IPS DF 4.7 (cell line): ENCODE measurements around the gene ZFHX2.

Source experiments
- DNase-seq: peaks from one replicate; pipeline ENCODE4 v3.0.0-alpha.2; 2013; ENCODE audit warnings: low spot score; ENCODE audit errors: extremely low read depth

The ZFHX2 gene

DNA sequence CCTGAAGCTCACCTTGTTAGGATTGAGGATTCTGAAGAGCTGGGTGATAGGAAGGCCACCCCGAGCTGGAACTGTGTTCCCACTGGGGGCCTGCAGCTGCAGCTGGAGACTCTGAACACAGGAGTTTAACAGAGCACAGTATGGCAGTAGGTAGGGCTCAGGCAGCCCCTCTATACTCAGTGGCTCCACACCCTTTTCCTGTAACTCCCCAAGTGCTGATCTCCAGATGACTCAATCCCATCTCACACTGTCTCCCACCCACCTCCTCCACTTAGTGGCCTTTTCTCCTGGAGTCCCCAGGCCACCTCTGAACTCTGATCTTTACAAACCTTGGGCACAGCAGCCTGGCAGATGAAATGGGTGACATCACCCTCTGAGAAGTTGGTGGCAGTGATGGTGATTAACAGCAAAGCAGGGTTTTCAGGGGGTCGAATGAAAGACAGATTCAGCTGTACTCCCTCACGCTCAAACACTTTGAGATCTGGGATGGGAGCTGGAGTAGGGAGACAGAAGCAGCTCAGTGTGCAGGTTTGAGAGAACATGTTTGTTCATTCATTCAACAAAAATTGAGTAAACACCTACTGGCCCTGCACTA lies 8.5 kb upstream of the ZFHX2 start:
- DNase-seq = no peak

DNA sequence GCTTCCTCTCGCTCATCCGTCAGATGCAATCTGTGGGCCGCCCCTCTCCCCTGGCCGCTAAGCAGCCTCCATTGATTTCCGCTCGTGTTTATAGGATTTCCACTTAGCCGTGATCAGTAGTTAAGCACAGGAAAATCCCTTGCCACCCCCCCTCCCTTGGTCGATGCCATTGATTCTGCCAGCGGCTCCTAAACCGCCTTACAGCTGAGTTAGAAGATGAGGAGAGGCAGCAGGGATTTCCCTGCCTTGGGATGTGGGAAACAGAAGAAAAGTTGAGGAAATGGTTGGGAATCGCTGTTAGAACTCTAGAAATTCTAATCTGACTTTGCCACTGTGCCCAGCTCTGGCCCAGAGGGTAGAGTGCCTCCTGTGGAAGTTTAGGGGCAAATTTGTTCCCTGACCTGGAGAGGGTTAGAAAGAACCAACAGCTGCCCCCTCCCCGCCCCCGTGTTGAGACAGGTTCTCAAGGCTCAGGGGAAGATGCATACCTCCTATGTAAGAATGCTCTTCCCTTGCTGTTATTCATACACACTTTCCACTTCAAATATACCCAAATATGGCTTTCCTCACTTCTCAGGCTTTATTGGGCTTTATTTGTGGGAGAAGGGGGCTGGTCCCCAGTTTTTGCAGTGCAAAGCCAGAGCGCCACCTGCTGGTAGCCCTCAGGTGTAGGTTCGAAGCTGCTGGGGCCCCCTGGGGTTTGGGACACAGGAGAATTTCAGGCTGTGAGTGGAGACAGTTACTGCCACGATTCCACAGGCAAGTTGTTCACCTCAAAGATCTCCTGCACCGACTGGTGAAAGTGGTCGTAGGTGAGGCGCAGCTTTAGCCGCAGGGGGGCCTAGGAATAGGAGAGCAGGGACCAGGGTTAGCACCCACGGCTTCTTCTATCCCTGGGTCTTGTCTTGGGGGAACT lies 7.7 kb upstream of the ZFHX2 start:
- DNase-seq = no peak

DNA sequence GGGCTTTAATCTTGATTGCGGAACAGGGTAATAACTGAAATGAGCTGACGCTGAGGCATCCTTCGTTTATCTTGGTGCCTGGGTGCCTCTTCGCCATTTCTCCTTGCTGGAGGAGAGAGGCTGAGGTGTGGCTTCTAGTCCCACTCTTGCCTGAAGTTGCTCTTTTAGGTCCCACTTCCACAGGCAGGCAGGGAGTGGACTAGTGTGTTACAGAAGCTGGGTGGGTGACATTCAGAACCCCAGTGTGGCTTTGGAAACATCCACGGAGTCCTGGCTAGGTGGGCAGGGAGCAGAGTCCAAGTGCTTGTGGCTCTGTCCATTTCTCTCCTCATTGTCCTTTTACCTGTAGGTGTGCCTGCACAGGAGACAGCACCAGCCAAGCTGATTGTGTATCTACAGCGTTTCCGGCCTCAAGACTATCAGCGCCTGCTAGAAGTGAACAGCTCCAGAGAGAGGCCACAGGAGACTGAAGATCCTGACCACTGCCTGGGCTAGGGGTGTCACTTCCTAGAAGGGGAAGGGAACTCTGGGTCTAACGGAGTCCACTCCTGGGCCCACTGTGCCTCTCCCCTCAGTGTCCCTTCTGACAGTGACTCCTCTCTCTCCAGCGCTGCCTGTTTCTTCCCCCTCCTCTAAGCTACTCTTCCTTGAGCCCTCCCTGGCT lies 6.9 kb upstream of the ZFHX2 start:
- no peak for DNase-seq

DNA sequence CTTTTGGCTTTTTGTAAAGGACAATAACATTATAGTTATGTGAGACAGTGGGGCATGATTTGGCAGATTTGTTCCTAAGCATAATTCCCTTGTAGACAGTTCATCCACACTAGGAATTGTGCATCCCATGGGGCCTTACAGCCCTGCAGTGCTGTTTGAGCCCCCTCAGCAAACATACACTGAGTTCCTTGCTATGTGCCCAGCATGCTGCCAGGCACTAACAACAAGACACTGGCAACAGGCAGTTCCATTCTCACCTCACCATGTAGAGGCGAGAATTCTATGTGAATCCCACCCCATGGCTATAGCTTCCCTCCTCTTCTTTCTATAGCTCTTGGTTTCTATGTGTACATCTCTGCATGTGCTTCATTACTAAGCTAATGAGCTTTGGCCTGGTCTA lies 6.4 kb upstream of the ZFHX2 start:
- DNase-seq = no peak

DNA sequence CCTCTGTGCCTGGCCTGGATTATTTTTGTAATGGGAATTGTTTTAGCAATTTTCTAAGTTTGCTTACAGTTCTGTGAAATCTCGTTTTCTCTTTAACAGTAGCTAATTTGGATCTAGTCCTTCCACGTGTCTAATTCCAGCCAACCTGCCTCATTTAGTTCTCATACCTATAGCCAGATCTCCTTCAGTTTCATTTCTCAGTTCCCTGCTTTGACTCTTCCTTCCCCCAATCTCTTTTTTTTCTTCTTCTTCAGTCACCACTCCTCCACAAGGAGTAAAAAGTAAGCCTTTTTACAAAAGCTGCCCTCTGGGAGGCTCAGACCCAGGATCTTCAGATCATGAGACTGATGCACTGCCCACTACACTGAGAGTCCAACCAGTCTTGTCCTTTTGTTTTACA lies 6.0 kb upstream of the ZFHX2 start:
- no peak for DNase-seq

DNA sequence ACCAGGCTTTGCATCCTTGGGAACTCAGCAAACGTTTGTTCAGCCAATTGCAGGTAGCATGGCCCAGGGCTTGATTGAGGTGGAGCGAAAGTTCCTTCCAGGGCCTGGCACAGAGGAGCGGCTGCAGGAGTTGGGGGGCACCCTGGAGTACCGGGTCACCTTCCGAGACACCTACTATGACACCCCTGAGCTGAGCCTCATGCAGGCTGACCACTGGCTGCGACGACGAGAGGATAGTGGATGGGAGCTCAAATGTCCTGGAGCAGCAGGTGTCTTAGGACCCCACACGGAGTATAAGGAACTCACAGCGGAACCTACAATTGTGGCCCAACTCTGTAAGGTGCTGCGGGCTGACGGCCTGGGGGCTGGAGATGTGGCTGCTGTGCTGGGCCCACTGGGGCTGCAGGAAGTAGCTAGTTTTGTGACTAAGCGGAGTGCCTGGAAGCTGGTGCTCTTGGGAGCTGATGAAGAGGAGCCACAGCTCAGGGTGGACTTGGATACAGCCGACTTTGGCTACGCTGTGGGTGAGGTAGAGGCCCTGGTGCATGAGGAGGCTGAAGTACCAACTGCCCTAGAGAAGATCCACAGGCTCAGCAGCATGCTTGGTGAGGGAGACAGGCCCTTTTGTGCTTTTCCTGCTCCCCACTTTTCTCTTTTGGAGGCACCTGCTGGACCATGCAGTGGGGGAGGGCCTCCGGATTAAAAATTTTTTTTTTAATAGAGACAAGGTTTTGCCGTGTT lies 5.3 kb upstream of the ZFHX2 start:
- DNase-seq = no peak

DNA sequence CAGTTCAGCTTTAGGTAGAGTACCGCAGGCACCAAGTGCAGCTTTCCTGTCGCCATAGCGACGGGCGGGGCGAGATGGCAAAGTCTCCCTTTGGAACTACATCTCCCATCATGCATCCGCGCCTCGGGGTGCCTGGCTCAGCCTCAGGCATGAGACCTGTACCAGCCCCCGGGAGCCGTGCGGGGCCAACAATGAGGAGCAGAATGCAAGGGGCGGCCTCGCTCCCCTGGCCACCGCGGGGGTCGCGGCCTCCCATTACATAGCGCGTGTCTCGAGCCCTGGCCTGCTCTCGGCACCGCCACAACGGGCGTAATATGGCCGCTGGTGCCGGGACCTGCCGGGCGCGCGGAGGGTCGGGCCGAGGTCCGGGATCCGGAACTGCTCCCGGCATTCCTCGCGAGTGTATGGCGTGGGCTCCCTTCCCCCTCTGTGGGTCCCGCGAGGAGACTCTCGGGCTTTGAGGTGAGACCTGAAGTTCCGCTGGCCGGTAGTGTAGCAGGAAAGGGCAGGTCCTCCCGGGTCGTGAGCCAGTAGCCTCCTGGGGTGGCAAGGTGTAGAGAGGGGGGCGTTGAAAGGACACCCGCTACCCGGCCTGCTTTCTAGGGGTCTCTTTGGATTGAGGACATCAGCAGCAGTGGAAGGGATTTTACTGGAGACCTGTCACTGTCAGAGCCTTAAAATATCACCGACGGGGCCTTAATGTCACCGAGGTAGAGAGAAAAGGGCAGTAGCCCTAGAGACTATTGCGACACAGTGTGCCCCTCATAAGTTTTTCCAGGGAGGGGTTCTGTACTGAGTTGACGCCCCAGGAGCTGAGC lies 4.5 kb upstream of the ZFHX2 start, which contains the start of gene THTPA:
Gene THTPA, plus strand, starts transcription at position 390 of the 818 bp plus-strand sequence. CDS start 487 bp downstream, outside the sequence.
- no peak for DNase-seq

DNA sequence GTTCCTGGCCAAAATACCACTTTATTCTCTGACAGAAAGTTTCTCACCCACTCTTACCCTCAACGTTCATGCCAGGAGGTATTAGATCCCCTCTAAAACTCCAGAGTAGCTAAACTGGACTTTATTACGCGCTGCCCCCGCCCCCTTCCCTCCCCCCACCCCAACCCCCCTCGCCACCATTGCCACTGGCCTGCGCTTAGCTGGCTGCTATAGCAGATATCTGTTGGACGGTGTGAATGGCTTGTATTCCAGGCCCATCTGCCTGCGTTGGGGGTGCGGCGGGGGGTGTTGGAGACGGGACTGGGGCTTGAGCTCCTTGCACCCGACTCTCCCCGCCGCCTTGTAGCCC lies 3.9 kb upstream of the ZFHX2 start:
- no peak for DNase-seq

DNA sequence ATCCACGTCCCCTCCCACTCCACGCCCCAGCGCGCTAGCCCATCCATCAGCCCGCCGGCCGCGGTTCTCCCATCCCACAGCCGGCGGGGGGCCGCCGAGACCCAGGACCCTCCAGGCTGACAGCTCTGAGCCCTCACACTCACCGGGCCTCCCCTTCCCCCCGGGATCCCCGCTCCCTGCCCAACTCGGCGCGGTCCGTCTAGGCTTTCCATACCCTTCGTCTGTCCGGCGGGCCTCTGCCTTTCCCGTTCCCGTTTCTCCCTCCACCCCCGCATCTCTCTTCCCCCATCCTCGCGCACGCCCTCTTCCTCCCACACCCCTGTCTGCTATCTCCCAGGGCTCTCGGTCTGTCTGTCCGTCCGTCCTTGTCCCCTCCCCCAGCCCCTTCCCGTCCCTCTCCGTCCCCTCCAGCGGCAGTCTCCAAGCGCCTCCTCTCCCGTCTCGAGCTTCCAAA lies 726 bp downstream of the ZFHX2 start:
- no peak for DNase-seq

DNA sequence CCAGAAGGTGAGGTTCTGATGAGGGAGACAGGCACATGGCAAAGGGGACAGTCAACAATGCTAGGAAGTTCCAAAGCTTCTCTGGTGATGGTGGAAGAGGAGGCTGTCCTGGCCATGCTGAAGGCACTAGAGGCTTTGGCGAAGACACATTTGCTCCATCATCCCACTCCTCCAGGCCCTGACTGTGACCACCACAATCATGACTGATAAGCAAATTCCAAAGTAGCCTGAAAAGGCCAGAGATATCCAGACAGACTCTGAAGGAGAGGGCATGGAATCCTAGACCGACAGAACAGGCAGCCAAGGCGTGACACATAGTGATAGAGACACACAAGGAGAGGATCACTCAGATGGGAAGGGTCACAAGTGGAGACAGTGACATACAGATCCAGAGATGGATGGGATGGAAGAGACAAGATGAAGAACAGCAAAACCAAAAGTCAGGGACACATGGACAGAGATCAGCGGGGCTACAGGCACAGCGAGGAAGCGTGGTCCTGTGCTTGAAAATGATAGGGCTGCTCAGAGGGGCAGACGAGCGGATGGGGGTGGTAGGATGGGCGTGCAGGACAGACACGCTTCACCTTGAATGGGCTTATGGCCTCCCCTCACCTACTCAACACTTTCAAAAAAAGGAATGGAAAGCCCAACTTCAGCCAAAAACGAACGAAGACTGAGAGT lies 1.3 kb downstream of the ZFHX2 start:
- DNase-seq = no peak

DNA sequence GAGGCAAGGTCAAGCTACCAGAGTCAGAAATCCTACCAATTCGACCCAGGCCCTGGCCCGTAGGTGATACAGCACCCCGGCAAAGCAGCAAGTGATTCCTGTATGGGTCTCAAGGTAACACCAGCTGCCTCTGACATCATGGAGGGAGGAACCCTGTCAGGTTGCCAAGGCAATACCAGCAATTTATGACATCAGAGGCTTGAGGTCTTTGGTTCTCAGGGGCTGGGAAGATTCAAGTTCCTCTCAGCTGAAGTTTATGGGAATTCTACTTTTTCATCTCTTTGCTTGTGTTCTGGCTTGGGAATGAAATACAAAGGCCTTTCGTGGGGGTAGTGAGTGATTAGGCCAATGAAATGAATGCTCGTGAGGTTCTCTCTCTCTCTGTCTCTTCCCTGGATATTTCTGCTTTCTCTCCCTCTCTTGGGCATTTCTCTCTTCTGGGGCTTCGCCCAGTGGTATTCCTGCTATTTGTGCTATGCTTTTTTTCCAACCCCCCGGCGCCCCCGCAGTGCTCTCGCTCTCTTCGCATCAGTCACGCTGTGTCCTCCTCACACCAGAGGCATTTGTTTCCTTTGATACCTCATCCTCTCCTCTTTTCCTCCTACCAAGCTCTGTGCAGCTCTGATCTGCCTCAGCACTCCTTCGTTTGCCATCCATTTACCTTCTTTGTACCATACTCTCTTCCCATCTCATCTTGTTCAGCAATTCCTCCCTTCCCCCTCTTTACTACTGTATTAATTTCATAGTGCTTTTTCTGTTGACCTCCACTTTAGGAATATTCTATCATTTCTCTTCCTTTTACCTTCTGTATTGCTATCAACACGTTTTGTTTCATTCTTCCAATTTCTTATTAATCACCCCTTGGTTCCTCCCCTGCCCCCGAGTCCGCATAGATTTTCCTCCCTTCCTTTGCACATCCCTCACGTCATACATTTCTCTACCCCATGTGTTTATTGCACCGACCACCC lies 2.9 kb downstream of the ZFHX2 start:
- DNase-seq = no peak

DNA sequence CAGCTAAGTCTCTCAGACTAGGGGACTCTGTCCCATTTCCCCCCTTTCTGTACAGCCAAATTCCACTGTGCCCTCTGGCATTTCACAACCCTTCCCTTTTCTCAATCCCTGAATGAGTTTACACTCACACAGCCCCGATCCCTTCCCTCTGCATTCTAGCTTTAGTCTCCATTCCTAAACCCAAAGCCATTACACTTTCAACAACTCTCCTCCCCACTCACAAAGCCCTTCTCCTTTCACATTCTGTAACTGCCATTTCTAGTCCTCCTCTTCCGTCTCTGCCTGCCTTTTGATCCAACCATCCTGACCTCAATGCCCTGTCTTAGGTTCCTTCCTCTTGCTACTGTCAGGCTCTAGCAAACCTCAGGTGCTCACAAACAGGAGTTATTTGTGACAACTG lies 3.6 kb downstream of the ZFHX2 start:
- no peak for DNase-seq

DNA sequence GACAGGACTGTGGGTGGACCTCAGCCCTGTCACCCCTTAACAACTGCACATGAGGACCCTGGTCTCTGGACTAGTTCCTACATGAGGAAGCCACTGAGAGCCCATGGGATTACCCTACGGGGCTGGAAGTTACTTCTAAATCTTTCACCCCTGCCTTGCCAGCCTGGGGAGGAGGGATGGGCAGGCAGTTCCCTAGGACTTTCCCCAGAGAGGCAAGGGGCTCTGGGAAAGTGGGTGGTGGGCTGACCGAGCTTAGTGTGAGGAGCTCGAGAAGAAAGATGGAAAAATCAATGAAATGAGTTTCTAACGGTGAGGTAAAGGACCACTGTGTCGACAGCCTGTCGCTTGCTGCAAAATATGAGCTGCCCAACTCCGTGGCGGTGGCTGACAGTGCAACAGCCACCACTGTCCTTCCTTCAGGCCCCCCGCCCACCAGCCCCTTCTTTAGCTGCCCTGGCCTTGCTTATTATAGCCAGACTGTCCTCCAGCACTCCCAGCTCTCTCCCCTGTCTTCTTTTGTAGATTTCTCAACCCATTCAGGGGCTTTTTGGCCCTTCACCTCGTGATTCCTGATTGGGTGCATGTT lies 5.0 kb downstream of the ZFHX2 start:
- no peak for DNase-seq

DNA sequence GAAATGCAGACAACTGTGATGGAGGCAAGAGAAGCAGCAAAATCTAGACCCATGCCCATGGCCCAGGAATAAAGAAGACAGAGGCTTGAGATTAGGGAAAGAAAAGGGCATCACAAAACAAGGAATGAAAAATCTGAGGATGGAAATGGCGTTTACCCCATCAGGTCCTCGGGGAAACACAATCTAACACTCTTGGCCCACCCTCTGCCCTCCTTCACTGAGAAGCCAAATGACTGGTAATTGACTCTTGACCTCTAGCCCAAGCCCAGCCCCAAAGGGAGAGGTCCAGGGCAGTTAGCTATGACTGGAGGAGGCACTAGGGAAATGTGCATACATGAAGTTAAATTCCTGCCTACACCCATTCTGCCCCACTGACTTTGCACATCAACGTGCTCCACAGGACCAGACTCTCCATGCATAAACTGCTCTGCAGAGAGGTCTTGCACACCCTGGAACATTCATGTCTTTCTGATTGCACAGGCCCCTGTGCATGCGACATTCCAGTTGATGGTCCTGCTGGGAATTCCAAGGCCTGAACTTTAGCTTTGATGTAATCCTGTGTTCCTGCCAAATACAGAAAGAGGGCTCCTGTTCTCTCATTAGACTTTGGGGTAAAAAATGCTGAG lies 5.7 kb downstream of the ZFHX2 start:
- DNase-seq = no peak

DNA sequence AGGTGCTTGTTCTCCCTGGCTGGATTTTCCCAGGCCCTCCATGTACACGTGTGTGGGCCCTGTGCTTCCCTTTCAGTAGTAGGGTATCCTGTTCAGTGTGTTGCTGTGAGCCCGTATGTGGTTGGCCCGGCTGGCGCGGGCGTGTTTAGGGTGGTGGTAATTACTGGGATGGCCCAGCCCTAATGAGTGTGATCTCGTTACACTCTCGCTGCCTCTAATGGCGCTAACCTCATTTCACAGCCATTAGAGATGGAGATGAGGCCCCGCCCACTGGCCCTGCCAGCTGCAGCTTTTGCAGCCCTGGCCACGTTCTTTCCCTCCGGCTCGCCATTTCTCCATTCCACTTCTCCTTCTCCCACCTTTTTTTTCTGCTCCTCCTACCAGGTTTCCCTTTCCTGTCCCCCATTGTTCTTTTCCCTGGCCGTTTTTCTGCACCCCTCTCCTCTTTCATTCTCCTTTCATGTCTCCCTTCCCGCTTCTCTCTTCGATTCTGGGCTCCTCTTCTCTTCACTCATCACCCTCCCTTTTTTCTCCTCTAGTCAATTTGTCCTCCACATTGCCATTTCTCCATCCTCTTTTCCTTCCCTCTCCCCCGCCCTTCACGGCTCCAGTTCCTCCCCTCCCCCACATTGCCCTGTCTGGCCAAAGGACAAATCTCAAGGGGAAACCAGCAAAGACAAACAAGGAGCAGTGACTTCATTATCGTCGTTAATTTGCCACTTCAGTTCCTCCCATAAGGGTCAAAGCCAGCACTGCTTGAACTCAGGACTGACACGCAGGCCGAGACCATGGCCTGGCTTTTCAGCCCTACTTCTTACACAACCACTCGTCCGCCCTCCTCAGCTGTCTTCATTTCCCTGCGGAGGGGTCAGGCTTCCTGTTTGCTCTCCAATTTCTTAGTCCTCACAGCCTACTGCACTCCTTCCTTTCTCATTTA lies 6.8 kb downstream of the ZFHX2 start:
- no peak for DNase-seq

DNA sequence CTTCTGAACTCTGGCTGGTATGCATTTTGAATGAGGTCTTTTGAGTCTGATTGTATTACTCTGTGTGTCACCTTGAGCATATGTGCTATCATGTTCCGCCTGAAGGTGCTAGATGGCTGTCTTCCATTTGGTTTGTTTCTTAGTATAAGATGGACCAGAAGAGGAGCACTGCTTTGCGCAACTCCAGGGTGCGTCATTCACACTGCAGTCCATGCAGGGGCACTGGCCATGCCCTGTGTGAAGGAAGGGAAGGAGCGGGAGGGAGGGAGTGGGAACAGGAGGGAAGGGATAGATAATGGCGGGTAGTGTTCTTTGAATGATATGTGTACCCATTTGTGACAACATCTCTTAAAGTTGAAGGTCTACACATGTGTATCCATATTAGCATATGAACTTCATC lies 8.2 kb downstream of the ZFHX2 start:
- no peak for DNase-seq

DNA sequence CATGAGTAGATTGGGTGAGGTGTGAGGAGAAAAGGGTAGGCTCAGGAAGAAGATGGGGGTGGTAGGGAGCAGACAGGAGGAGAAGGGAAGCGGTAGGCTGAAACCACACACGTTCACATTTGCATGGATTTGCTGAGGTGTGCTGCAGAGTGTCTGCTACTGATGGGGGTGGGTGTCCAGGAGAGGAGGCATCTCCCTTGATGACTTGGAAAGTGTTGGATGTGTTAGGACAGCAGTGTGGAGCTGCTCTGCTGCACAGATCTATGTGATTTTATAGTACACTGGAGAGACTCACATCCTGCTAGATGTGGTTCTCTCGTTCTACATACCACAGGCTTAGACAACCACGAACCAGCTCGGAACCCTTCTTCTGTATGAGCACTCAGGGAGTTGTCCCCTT lies 9.3 kb downstream of the ZFHX2 start:
- no peak for DNase-seq
